ENCODE data around the gene WDR35.

WDR35 gene

DNA sequence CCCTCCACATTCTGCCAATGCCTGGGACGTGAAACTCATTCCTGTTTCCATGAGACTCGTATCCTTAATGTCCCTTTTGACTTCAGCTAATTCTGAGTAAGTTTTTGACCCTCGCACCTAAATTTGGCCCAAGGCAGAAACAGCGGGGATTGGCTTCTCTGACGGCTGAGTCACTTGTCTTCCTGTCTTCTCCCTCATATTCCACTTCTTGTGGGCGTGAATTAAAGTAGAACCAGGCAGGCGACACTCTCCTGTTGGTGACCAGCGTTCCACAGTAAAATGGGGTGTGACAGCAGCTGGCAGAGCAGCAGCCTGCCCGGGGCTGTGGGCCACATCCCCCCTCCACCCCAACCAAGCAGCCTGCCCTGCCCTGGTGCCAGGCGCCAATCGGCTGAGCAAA lies 103.6 kb downstream of the WDR35 start:
- Histone ChIP-seq H2AK5ac (ENCODE audit: low read length, severe bottlenecking) (no peak overlapping the region), H2AFZ (ENCODE audit: low read depth, low read length) (no peak overlapping the region), H2BK12ac (ENCODE audit: low read length in 2 of 2) (no peak overlapping the region), H4K91ac (ENCODE audit: low read length) (no peak overlapping the region), H3K18ac (ENCODE audit: low read depth in 1 of 2, low read length in 2 of 2) (no peak overlapping the region), H3K23ac (ENCODE audit: low read length in 2 of 2) (no peak overlapping the region), H3K27me3 (ENCODE audit: control insufficient read depth in 1 of 2, insufficient read depth in 1 of 2, low read length in 2 of 2) (no peaks in the 10 kb centered on the region), H3K4me3 (ENCODE audit: insufficient read depth in 1 of 2, low read depth in 1 of 2, low read length in 2 of 2) (no peak overlapping the region), H3K4ac (ENCODE audit: low read depth in 1 of 2, low read length in 2 of 2) (no peak overlapping the region), H3K4me1 (ENCODE audit: control insufficient read depth, insufficient read depth, low read depth, low read length) (peaks cover 2% of the 10 kb centered on the region), H3K4me2 (ENCODE audit: low read length, poor library complexity, severe bottlenecking) (no peak overlapping the region), H2BK15ac (ENCODE audit: low read depth, poor library complexity, severe bottlenecking) (no peak overlapping the region), H2BK5ac (ENCODE audit: low read depth, low read length, poor library complexity, severe bottlenecking) (no peak overlapping the region), H3K9ac (ENCODE audit: low read length) (no peak overlapping the region), H3K36me3 (ENCODE audit: control insufficient read depth in 1 of 2, insufficient read depth in 2 of 2, low read depth in 1 of 2, low read length in 2 of 2) (no peaks in the 10 kb centered on the region), H3K14ac (ENCODE audit: low read length in 2 of 2) (no peak overlapping the region), H3K9me3 (ENCODE audit: control insufficient read depth, low read length) (no peaks in the 10 kb centered on the region), H2BK120ac (ENCODE audit: low read depth, low read length) (no peak overlapping the region), H3K27ac (ENCODE audit: low read length, poor library complexity, severe bottlenecking) (no peak overlapping the region), H3K79me1 (replicated peaks; ENCODE audit: low read length, poor library complexity, severe bottlenecking) (peaks cover 3% of the 10 kb centered on the region), H4K8ac (ENCODE audit: low read length) (no peak overlapping the region)
- 72% methylated on average over 11 of the region's 11 CpGs for WGBS
- no peak for DNase-seq

DNA sequence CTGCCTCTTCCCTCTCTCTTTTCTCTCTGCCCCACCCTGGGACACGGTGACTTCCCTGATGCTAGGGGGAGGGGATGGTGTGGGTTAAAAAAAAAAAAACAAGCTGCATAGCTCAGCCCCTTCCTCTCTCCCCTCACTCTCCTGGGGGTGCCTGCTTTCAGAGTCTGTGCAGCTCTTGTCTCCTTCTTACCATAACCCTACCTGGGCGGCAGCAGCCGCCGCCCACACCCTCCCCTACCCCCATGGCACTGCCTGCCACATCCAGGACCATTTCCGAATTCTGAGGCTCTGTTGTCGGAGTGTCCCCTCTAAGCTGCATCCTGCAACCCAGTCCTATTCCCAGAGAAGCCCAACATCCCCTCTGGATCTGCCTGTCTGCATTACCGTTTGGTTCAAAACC lies 104.1 kb downstream of the WDR35 start:
- H2BK15ac ChIP-seq (ENCODE audit: low read depth, poor library complexity, severe bottlenecking) = no peak overlapping the region
- H4K91ac ChIP-seq (ENCODE audit: low read length) = no peak overlapping the region
- no peak overlapping the region for H2AFZ ChIP-seq (ENCODE audit: low read depth, low read length)
- no peak overlapping the region for H2BK5ac ChIP-seq (ENCODE audit: low read depth, low read length, poor library complexity, severe bottlenecking)
- H3K14ac ChIP-seq (ENCODE audit: low read length in 2 of 2) = no peak overlapping the region
- no peak overlapping the region for H3K4me3 ChIP-seq (ENCODE audit: insufficient read depth in 1 of 2, low read depth in 1 of 2, low read length in 2 of 2)
- H3K18ac ChIP-seq (ENCODE audit: low read depth in 1 of 2, low read length in 2 of 2) = no peak overlapping the region
- H3K4me2 ChIP-seq (ENCODE audit: low read length, poor library complexity, severe bottlenecking) = no peak overlapping the region
- no peak overlapping the region for H3K4ac ChIP-seq (ENCODE audit: low read depth in 1 of 2, low read length in 2 of 2)
- H3K23ac ChIP-seq (ENCODE audit: low read length in 2 of 2) = no peak overlapping the region
- no peak overlapping the region for H2AK5ac ChIP-seq (ENCODE audit: low read length, severe bottlenecking)
- H3K9me3 ChIP-seq (ENCODE audit: control insufficient read depth, low read length) = no peaks in the 10 kb centered on the region
- no peak overlapping the region for H4K8ac ChIP-seq (ENCODE audit: low read length)
- H3K27me3 ChIP-seq (ENCODE audit: control insufficient read depth in 1 of 2, insufficient read depth in 1 of 2, low read length in 2 of 2) = no peaks in the 10 kb centered on the region
- H3K27ac ChIP-seq (ENCODE audit: low read length, poor library complexity, severe bottlenecking) = no peak overlapping the region
- H3K9ac ChIP-seq (ENCODE audit: low read length) = no peak overlapping the region
- DNase-seq = no peak
- H3K36me3 ChIP-seq (ENCODE audit: control insufficient read depth in 1 of 2, insufficient read depth in 2 of 2, low read depth in 1 of 2, low read length in 2 of 2) = no peaks in the 10 kb centered on the region
- whole genome bisulfite sequencing = 82% methylated on average over 7 of the region's 7 CpGs
- H2BK120ac ChIP-seq (ENCODE audit: low read depth, low read length) = no peak overlapping the region
- peaks cover 2% of the 10 kb centered on the region for H3K4me1 ChIP-seq (ENCODE audit: control insufficient read depth, insufficient read depth, low read depth, low read length)
- H3K79me1 ChIP-seq (replicated peaks; ENCODE audit: low read length, poor library complexity, severe bottlenecking) = peaks cover 3% of the 10 kb centered on the region
- no peak overlapping the region for H2BK12ac ChIP-seq (ENCODE audit: low read length in 2 of 2)

GRCh38 chr2:19883971-19884720 lies 105.8 kb downstream of the WDR35 start:
- H3K27ac ChIP-seq (ENCODE audit: low read length, poor library complexity, severe bottlenecking) = no peak overlapping the region
- H3K79me1 ChIP-seq (replicated peaks; ENCODE audit: low read length, poor library complexity, severe bottlenecking) = peaks cover 2% of the 10 kb centered on the region
- peaks cover 2% of the 10 kb centered on the region for H3K4me1 ChIP-seq (ENCODE audit: control insufficient read depth, insufficient read depth, low read depth, low read length)
- H3K14ac ChIP-seq (ENCODE audit: low read length in 2 of 2) = no peak overlapping the region
- H2AFZ ChIP-seq (ENCODE audit: low read depth, low read length) = no peak overlapping the region
- no peak overlapping the region for H2BK12ac ChIP-seq (ENCODE audit: low read length in 2 of 2)
- no peak overlapping the region for H4K8ac ChIP-seq (ENCODE audit: low read length)
- H2BK5ac ChIP-seq (ENCODE audit: low read depth, low read length, poor library complexity, severe bottlenecking) = no peak overlapping the region
- no peak overlapping the region for H2BK15ac ChIP-seq (ENCODE audit: low read depth, poor library complexity, severe bottlenecking)
- DNase-seq = no peak
- no peak overlapping the region for H3K4me2 ChIP-seq (ENCODE audit: low read length, poor library complexity, severe bottlenecking)
- H3K4me3 ChIP-seq (ENCODE audit: insufficient read depth in 1 of 2, low read depth in 1 of 2, low read length in 2 of 2) = no peak overlapping the region
- no peak overlapping the region for H3K4ac ChIP-seq (ENCODE audit: low read depth in 1 of 2, low read length in 2 of 2)
- H3K18ac ChIP-seq (ENCODE audit: low read depth in 1 of 2, low read length in 2 of 2) = no peak overlapping the region
- H3K9ac ChIP-seq (ENCODE audit: low read length) = no peak overlapping the region
- no peak overlapping the region for H4K91ac ChIP-seq (ENCODE audit: low read length)
- no peaks in the 10 kb centered on the region for H3K9me3 ChIP-seq (ENCODE audit: control insufficient read depth, low read length)
- no peaks in the 10 kb centered on the region for H3K27me3 ChIP-seq (ENCODE audit: control insufficient read depth in 1 of 2, insufficient read depth in 1 of 2, low read length in 2 of 2)
- H2BK120ac ChIP-seq (ENCODE audit: low read depth, low read length) = no peak overlapping the region
- no peak overlapping the region for H3K23ac ChIP-seq (ENCODE audit: low read length in 2 of 2)
- WGBS = 98% methylated on average over 8 of the region's 8 CpGs
- H3K36me3 ChIP-seq (ENCODE audit: control insufficient read depth in 1 of 2, insufficient read depth in 2 of 2, low read depth in 1 of 2, low read length in 2 of 2) = no peaks in the 10 kb centered on the region
- no peak overlapping the region for H2AK5ac ChIP-seq (ENCODE audit: low read length, severe bottlenecking)

DNA sequence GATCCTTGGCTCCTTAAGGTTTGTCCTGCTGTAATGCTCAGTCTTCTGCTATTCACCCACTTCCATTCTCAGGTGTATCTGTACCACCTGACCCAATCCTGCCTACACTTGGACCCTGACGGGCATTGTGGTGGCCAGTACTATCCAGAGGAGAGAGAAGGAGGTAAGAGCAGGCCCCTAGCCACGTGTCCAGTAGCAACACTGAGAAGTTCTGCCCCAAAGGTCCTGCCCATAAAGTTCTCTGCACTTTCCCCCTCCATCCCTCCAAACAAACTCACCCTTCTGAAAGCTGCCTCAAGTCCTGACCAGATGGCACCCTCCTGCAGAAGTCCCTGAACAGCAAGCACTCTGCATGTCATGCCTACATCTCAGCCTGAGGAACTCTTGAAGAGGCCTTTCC lies 106.4 kb downstream of the WDR35 start:
- no peak for DNase-seq
- Histone ChIP-seq H3K4me2 (ENCODE audit: low read length, poor library complexity, severe bottlenecking) (no peak overlapping the region), H2AFZ (ENCODE audit: low read depth, low read length) (no peak overlapping the region), H2BK15ac (ENCODE audit: low read depth, poor library complexity, severe bottlenecking) (no peak overlapping the region), H4K91ac (ENCODE audit: low read length) (no peak overlapping the region), H3K4ac (ENCODE audit: low read depth in 1 of 2, low read length in 2 of 2) (no peak overlapping the region), H2BK120ac (ENCODE audit: low read depth, low read length) (no peak overlapping the region), H3K36me3 (ENCODE audit: control insufficient read depth in 1 of 2, insufficient read depth in 2 of 2, low read depth in 1 of 2, low read length in 2 of 2) (no peaks in the 10 kb centered on the region), H3K27ac (ENCODE audit: low read length, poor library complexity, severe bottlenecking) (no peak overlapping the region), H3K9ac (ENCODE audit: low read length) (no peak overlapping the region), H3K18ac (ENCODE audit: low read depth in 1 of 2, low read length in 2 of 2) (no peak overlapping the region), H2AK5ac (ENCODE audit: low read length, severe bottlenecking) (no peak overlapping the region), H2BK12ac (ENCODE audit: low read length in 2 of 2) (no peak overlapping the region), H3K14ac (ENCODE audit: low read length in 2 of 2) (no peak overlapping the region), H3K4me3 (ENCODE audit: insufficient read depth in 1 of 2, low read depth in 1 of 2, low read length in 2 of 2) (no peak overlapping the region), H2BK5ac (ENCODE audit: low read depth, low read length, poor library complexity, severe bottlenecking) (no peak overlapping the region), H3K79me1 (replicated peaks; ENCODE audit: low read length, poor library complexity, severe bottlenecking) (no peaks in the 10 kb centered on the region), H3K27me3 (ENCODE audit: control insufficient read depth in 1 of 2, insufficient read depth in 1 of 2, low read length in 2 of 2) (no peaks in the 10 kb centered on the region), H3K23ac (ENCODE audit: low read length in 2 of 2) (no peak overlapping the region), H3K9me3 (ENCODE audit: control insufficient read depth, low read length) (no peaks in the 10 kb centered on the region), H4K8ac (ENCODE audit: low read length) (no peak overlapping the region), H3K4me1 (ENCODE audit: control insufficient read depth, insufficient read depth, low read depth, low read length) (peaks cover 2% of the 10 kb centered on the region)
- 25% methylated on average over 2 of the region's 2 CpGs for WGBS
